B cell (primary cell): Measurements from ENCODE around the gene NHP2. TPM values are rescaled to one million over a fixed set of nuclear protein-coding genes. Genes with fewer than 3 reads are reported as not detected.

Experiments
- ATAC-seq: fragments of 200-7000 bp; cut with Tn5 transposase; one replicate; pipeline ENCODE4 v1.10.0; 2021; ENCODE audit warnings: low read depth, mild to moderate bottlenecking, moderate number of reproducible peaks, moderate library complexity
- CTCF ChIA-PET: fragments of 350-600 bp; sonication (Branson Sonifier 250); formaldehyde crosslinking; loops from one replicate; lab custom pipeline; 2021; ENCODE audit warnings: antibody characterized with exemption, inconsistent platforms; lab: Charles Lee
- POLR2A ChIA-PET: fragments of 350-600 bp; sonication (Branson Sonifier 250); formaldehyde crosslinking; loops from one replicate; lab custom pipeline; 2021; ENCODE audit warnings: antibody characterized with exemption; lab: Charles Lee
- DNase-seq: peaks from one replicate; pipeline ENCODE4 v3.0.0; 2013
- H2AFZ ChIP-seq: 2 replicates; pipeline ENCODE4 v1.6.1; 2012; ENCODE audit warnings: mild to moderate bottlenecking, low read depth, low read length; ENCODE audit not compliant: insufficient read depth, poor library complexity, severe bottlenecking
- H3K27ac ChIP-seq, 2 donors: 1 replicate in 1 of 2; 2 replicates in 1 of 2; pipeline ENCODE4 v1.5.1; 2012 to 2013; ENCODE audit warnings: low read length in 2 of 2, mild to moderate bottlenecking in 2 of 2, moderate library complexity in 1 of 2
- H3K27me3 ChIP-seq, 4 experiments: fragments of 200-600 bp in 1 of 4; sonication (generic) in 1 of 4; replicated peaks in 1 of 4; 1 replicate in 2 of 4; 2 replicates in 2 of 4; pipeline versions ENCODE4 v1.6.1 to v1.7.0; 2013 to 2016; ENCODE audit warnings: low read length in 3 of 4, mild to moderate bottlenecking in 2 of 4, mixed read lengths in 1 of 4, moderate library complexity in 1 of 4; ENCODE audit not compliant: insufficient read depth in 4 of 4, control insufficient read depth in 3 of 4; ENCODE audit errors: control extremely low read depth in 1 of 4
- H3K36me3 ChIP-seq, 2 experiments: replicated peaks in 1 of 2; 1 replicate in 1 of 2; 2 replicates in 1 of 2; pipeline versions ENCODE4 v1.6.1 to v1.7.1; 2013; ENCODE audit warnings: low read length in 1 of 2; ENCODE audit not compliant: insufficient read depth in 2 of 2, control insufficient read depth in 1 of 2; ENCODE audit errors: control extremely low read depth in 1 of 2, extremely low read depth in 1 of 2
- H3K4me1 ChIP-seq, 2 donors: fragments of 200-600 bp in 1 of 2; sonication (generic) in 1 of 2; 1 replicate in 1 of 2; 2 replicates in 1 of 2; pipeline versions ENCODE4 v1.5.1 to v1.6.1; 2013 to 2017; ENCODE audit warnings: low read length in 2 of 2; ENCODE audit not compliant: control insufficient read depth in 2 of 2, insufficient read depth in 2 of 2
- H3K4me2 ChIP-seq: replicated peaks from 2 replicates; pipeline ENCODE3; 2012; ENCODE audit warnings: mild to moderate bottlenecking, low read depth, low read length; ENCODE audit not compliant: poor library complexity, severe bottlenecking
- H3K4me3 ChIP-seq, 5 experiments: fragments of 200-600 bp in 1 of 5; sonication (generic) in 1 of 5; 1 replicate in 3 of 5; 2 replicates in 2 of 5; pipeline versions ENCODE4 v1.5.1 to v1.7.0; 2011 to 2016; ENCODE audit warnings: low read length in 4 of 5, mild to moderate bottlenecking in 4 of 5, low read depth in 2 of 5, control low read depth in 1 of 5, moderate library complexity in 1 of 5; ENCODE audit not compliant: insufficient read depth in 1 of 5; ENCODE audit errors: control extremely low read depth in 1 of 5, extremely low read depth in 1 of 5
- H3K79me2 ChIP-seq: fragments of 200-600 bp; sonication (generic); one replicate; pipeline ENCODE4 v1.6.0; 2016; ENCODE audit warnings: low read length; ENCODE audit not compliant: control insufficient read depth, insufficient read depth
- H3K9ac ChIP-seq: fragments of 200-600 bp; sonication (generic); 2 replicates; pipeline ENCODE4 v1.6.1; 2017; ENCODE audit warnings: mild to moderate bottlenecking, low read length, moderate library complexity
- H3K9me3 ChIP-seq, 3 donors: one replicate each; pipeline versions ENCODE4 v1.6.1 to v1.7.1; 2013; ENCODE audit warnings: low read length in 2 of 3; ENCODE audit not compliant: control insufficient read depth in 2 of 3, insufficient read depth in 1 of 3; ENCODE audit errors: control extremely low read depth in 1 of 3
- H4K20me1 ChIP-seq: 2 replicates; pipeline ENCODE4 v1.6.0; 2012; ENCODE audit warnings: mild to moderate bottlenecking, low read length; ENCODE audit not compliant: insufficient read depth, control insufficient read depth, poor library complexity, severe bottlenecking
- H3K27ac Mint-ChIP-seq: one replicate; pipeline ENCODE4 v1.8.0; 2021; ENCODE audit warnings: mixed read lengths
- H3K27me3 Mint-ChIP-seq: one replicate; pipeline ENCODE4 v1.8.0; 2021; ENCODE audit warnings: mixed read lengths
- H3K4me1 Mint-ChIP-seq: one replicate; pipeline ENCODE4 v1.8.0; 2021; ENCODE audit warnings: mixed read lengths
- H3K4me3 Mint-ChIP-seq: one replicate; pipeline ENCODE4 v1.8.0; 2021; ENCODE audit warnings: mixed read lengths
- H3K9me3 Mint-ChIP-seq: one replicate; pipeline ENCODE4 v1.8.0; 2022; ENCODE audit warnings: mixed read lengths; ENCODE audit not compliant: insufficient read depth
- EZH2 ChIP-seq: IDR thresholded peaks from 2 replicates; pipeline ENCODE4 v1.6.1; 2012; ENCODE audit warnings: borderline replicate concordance, low read depth, mild to moderate bottlenecking, moderate library complexity, low read length; ENCODE audit not compliant: insufficient read depth, poor library complexity, severe bottlenecking
- WGBS: methylation state at CpG from one replicate; pipeline ENCODE4 v1.1.5; 2013; ENCODE audit warnings: missing lambda C conversion rate; ENCODE audit not compliant: insufficient coverage; 5-methylcytosine and 5-hydroxymethylcytosine counted together
- intact Hi-C: fragments of 100-400 bp; cut with micrococcal nuclease; formaldehyde crosslinking; loops from one replicate; pipeline ENCODE4 v1.10.0; 2022
- polyA plus RNA-seq: library from polyadenylated mRNA; depleted of rRNA; stranded (reverse); fragments of >200 nt; gene quantifications from 2 replicates; pipeline ENCODE4 v1.2.3, GENCODE V29; 2012
- total RNA-seq, 2 donors: library from RNA; stranded (reverse); fragments of 120-200 nt in 1 of 2; gene quantifications; 1 replicate in 1 of 2; 2 replicates in 1 of 2; pipeline versions ENCODE4 v1.2.3 to v1.2.4, GENCODE V29; 2013 to 2022
- TF ChIP-seq, protein P1 (sequence below): fragments of 200-600 bp; IDR thresholded peaks from one replicate; pipeline ENCODE4 v1.8.0; 2022; ENCODE audit warnings: antibody characterized with exemption, mild to moderate bottlenecking

NHP2 gene
- total and polyA plus RNA-seq, 2 donors (not counting 1 experiment from before 2014, with no cell fraction given), result 66.0 to 99.8 TPM

DNA sequence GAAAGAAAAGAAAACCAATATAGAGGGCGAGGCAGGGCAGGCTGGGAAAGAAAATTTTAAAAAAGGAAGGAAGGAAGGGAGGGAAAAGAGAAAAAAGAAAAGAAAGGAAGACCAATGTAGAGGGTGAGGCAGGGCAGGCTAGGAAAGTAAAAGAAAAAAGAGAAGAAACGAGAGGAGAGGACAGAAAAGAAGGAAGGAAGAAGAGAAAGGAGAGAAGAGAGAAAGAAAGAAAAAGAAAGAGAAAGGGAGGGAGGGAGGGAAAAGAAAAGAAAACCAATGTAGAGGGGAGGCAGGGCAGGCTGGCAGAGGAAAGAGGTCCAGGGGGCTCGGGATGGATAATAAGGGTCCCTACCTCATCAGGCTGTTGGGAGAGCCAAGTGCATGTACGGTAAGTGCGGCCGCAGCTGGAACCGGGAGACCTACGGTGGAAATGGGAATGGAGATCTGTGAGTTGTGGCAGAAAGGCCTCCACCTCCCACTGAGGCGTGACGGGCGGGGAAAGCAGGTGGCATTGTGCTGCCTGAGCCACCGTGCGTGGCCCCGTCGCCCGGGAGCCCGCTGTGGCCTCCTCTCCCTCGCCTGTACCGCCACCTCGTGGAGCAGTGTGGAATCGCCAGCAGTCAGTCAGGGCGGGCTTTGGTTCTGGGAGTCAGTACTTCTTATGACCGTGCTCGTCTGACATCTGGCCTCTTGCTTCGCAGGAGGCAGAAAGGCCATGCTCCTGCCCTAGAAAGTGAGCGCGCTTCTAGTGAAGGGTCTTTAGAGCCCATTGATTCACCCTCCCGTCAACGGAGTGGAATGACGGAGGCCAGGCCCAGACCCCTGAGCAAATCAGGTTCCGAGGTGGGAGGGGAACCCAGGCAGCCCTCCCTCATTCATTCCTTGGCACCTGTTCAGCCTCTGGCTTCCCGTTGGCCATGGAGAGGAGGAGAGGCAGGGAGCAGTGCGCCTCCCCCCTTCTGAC is 10.4 kb upstream of the NHP2 start:
- peak overlapping the region; percentile 17 for H3K4me3 Mint-ChIP-seq
- DNase-seq (peak; percentile 94), ATAC-seq (peak; percentile 100)
- Histone ChIP-seq H3K27ac (no peak overlapping the region), H3K4me2 (peak overlapping the region; percentile 71), H3K27me3 (no peaks in the 10 kb centered on the region), H3K9ac (no peak overlapping the region), H3K4me1 (peaks cover 5 to 9% of the 10 kb centered on the region in 2 donors), H3K9me3 (no peaks in the 10 kb centered on the region), H3K4me3 (peak overlapping the region in 1 of 5 experiments; percentile 14), H3K36me3 (no peaks in the 10 kb centered on the region), H2AFZ (peak overlapping the region; percentile 76), H4K20me1 (no peaks in the 10 kb centered on the region), H3K79me2 (no peaks in the 10 kb centered on the region)
- peaks cover 16% of the 10 kb centered on the region for H3K4me1 Mint-ChIP-seq
- H3K27me3 Mint-ChIP-seq, result peaks cover 11% of the 10 kb centered on the region
- WGBS, result 13% methylated on average over 27 of the region's 33 CpGs
- peak overlapping the region; percentile 4 for H3K27ac Mint-ChIP-seq
- POLR2A ChIA-PET, result interaction anchor here (0.7 kb wide), 1 partner anchor 49 kb away, joined by 5 read pairs; no protein-coding TSS in a partner anchor
- intact Hi-C loops, result loop anchor here (1.0 kb wide), 3 partner anchors 18 to 557 kb away; no protein-coding TSS in a partner anchor
- TF ChIP-seq EZH2, result no peak
- TF ChIP-seq, protein P1, sequence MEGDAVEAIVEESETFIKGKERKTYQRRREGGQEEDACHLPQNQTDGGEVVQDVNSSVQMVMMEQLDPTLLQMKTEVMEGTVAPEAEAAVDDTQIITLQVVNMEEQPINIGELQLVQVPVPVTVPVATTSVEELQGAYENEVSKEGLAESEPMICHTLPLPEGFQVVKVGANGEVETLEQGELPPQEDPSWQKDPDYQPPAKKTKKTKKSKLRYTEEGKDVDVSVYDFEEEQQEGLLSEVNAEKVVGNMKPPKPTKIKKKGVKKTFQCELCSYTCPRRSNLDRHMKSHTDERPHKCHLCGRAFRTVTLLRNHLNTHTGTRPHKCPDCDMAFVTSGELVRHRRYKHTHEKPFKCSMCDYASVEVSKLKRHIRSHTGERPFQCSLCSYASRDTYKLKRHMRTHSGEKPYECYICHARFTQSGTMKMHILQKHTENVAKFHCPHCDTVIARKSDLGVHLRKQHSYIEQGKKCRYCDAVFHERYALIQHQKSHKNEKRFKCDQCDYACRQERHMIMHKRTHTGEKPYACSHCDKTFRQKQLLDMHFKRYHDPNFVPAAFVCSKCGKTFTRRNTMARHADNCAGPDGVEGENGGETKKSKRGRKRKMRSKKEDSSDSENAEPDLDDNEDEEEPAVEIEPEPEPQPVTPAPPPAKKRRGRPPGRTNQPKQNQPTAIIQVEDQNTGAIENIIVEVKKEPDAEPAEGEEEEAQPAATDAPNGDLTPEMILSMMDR, result peak; percentile 94
- CTCF ChIA-PET, result interaction anchor here (0.7 to 22.8 kb wide), 4 partner anchors 9 to 619 kb away, joined by 3 to 540 read pairs (median 3); no protein-coding TSS in a partner anchor
- H3K9me3 Mint-ChIP-seq, result no peaks in the 10 kb centered on the region
